ENCODE results near the gene P4HA3. TPM values are rescaled to one million over a fixed set of nuclear protein-coding genes. Genes with fewer than 3 reads are reported as not detected.

Gene P4HA3
- total RNA-seq, 1 experiment from 2014 or later = 0.93 TPM

DNA sequence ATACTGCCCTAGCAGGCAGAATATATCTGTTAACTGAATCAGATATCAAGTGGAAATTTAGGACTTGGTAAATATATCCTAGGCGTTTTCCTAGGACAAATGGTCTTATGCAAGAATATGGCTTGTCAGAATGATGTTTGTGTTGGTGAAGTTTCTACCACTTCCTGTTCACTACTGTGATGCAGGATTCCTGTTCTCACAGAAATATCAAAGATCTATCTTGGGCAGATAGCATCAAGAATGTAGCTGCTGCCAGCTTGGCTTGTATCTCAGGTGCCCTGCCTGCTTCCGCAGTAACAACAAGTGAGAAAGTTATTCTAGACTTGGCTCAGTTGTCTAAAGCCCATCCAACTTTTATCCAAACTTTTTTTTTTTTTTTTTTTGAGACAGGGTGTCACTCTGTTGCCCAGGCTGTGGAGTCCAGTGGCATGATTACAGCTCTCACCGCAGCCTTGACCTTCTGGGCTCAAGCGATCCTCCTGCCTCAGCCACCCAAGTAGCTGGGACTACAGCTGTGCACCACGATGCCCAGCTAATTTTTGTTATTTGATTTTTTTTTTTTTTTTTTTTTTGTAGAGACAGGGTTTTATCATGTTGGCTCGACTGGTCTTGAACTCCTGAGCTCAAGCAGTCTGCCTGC is 79.0 kb downstream of the P4HA3 start:
- Mint-ChIP-seq H3K4me3 (ENCODE audit: unreplicated experiment) (no peak overlapping the region), H3K9me3 (ENCODE audit: unreplicated experiment) (no peaks in the 10 kb centered on the region), H3K4me1 (ENCODE audit: insufficient read depth, unreplicated experiment) (no peaks in the 10 kb centered on the region), H3K27me3 (ENCODE audit: insufficient read depth, unreplicated experiment) (no peaks in the 10 kb centered on the region), H3K36me3 (ENCODE audit: insufficient read depth, unreplicated experiment) (peaks cover 2% of the 10 kb centered on the region), H3K27ac (ENCODE audit: low read depth, unreplicated experiment) (no peak overlapping the region)
- ChIA-PET POLR2A (no interaction called here), CTCF (interaction anchor here (0.7 kb wide), 1 partner anchor 213 kb away, joined by 3 read pairs; no protein-coding TSS in a partner anchor)
- TF ChIP-seq, protein P1, sequence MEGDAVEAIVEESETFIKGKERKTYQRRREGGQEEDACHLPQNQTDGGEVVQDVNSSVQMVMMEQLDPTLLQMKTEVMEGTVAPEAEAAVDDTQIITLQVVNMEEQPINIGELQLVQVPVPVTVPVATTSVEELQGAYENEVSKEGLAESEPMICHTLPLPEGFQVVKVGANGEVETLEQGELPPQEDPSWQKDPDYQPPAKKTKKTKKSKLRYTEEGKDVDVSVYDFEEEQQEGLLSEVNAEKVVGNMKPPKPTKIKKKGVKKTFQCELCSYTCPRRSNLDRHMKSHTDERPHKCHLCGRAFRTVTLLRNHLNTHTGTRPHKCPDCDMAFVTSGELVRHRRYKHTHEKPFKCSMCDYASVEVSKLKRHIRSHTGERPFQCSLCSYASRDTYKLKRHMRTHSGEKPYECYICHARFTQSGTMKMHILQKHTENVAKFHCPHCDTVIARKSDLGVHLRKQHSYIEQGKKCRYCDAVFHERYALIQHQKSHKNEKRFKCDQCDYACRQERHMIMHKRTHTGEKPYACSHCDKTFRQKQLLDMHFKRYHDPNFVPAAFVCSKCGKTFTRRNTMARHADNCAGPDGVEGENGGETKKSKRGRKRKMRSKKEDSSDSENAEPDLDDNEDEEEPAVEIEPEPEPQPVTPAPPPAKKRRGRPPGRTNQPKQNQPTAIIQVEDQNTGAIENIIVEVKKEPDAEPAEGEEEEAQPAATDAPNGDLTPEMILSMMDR (IDR thresholded peaks at IDR 0.05; ENCODE audit: unreplicated experiment) = no peak
- intact Hi-C loops (cut with micrococcal nuclease) = no loop called here
- no peak for DNase-seq (ENCODE audit: unreplicated experiment)
- no TSS peak for BruUV-seq (replicated peaks)

DNA sequence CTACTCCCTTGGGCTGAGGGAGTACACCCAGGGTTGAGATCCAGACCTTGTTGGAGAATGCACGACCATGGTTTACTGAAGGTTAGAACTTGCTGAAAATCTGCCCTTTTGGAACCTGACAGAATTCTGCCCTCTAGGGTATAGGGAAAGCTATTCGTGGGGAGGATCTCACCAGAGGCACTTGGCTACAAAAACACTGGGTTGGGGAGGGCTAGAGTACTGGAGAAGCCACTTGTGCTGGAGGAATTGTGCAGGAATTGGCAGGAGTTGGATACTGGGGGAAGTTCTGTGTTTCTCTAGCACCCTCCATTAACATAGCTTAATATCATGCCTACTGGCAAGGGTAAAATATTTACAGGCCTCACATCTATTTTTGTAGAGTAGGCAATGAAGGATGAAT is 84.5 kb downstream of the P4HA3 start:
- Mint-ChIP-seq H3K27me3 (ENCODE audit: insufficient read depth, unreplicated experiment) (no peaks in the 10 kb centered on the region), H3K9me3 (ENCODE audit: unreplicated experiment) (no peaks in the 10 kb centered on the region), H3K4me1 (ENCODE audit: insufficient read depth, unreplicated experiment) (no peaks in the 10 kb centered on the region), H3K36me3 (ENCODE audit: insufficient read depth, unreplicated experiment) (peaks cover 19% of the 10 kb centered on the region), H3K27ac (ENCODE audit: low read depth, unreplicated experiment) (no peak overlapping the region), H3K4me3 (ENCODE audit: unreplicated experiment) (no peak overlapping the region)
- ChIA-PET CTCF (interaction anchor here (0.6 to 0.8 kb wide), 5 partner anchors 10 to 344 kb away, joined by 3 to 9 read pairs (median 3); no protein-coding TSS in a partner anchor), POLR2A (no interaction called here)
- peak; percentile 1 for DNase-seq (ENCODE audit: unreplicated experiment)
- TF ChIP-seq, protein P1 (IDR thresholded peaks at IDR 0.05; ENCODE audit: unreplicated experiment) = no peak
- no TSS peak for BruUV-seq (replicated peaks)
- intact Hi-C loops (cut with micrococcal nuclease) = no loop called here

DNA sequence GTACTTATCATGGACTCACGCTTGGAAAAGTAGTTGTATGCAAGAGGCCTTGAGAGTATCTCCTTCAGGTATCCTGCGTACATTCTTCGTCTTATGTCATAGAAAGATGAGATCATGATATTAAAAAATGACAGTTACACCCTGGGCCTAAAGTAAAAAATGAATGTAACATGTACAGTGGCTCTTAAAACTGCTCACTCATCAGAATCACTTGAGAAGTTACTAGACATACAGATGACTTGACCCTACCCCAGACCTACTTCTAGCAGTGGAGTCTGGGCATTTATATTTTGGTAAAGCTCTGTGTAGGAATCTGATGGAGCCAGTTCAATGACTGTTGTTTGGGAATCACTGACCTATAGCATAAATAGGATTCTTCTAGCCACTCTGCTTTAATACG is 85.9 kb downstream of the P4HA3 start:
- intact Hi-C loops (cut with micrococcal nuclease) = no loop called here

DNA sequence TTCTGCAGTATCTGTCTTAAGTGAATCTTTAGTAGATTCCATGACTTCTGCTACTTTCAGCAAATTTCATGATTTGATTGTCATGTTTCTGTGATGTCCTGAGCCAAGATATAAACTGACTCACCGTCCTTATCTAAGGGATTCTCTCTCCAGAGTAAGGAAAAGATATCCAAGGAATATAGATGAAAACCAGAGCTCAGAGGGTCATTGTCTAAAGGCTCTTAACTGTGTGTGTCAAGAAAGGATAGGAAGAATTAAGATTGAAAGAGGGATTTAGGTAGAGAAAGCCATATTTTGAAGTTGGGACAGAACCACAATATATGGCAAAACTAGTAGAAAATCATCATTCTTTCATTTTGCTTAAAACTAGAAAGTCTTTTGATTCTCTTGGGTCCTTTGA is 89.6 kb downstream of the P4HA3 start:
- TF ChIP-seq, protein P1 (IDR thresholded peaks at IDR 0.05; ENCODE audit: unreplicated experiment) = no peak
- Mint-ChIP-seq H3K36me3 (ENCODE audit: insufficient read depth, unreplicated experiment) (peaks cover 19% of the 10 kb centered on the region), H3K9me3 (ENCODE audit: unreplicated experiment) (no peaks in the 10 kb centered on the region), H3K4me1 (ENCODE audit: insufficient read depth, unreplicated experiment) (peaks cover 5% of the 10 kb centered on the region), H3K27ac (ENCODE audit: low read depth, unreplicated experiment) (no peak overlapping the region), H3K4me3 (ENCODE audit: unreplicated experiment) (no peak overlapping the region), H3K27me3 (ENCODE audit: insufficient read depth, unreplicated experiment) (no peaks in the 10 kb centered on the region)
- intact Hi-C loops (cut with micrococcal nuclease) = no loop called here
- CTCF ChIA-PET = interaction anchor here (1.1 kb wide), 1 partner anchor 34 kb away, joined by 4 read pairs; no protein-coding TSS in a partner anchor
- no peak for DNase-seq (ENCODE audit: unreplicated experiment)
- POLR2A ChIA-PET = interaction anchor here (1.0 kb wide), 1 partner anchor 50 kb away, joined by 5 read pairs; no protein-coding TSS in a partner anchor
- BruUV-seq (replicated peaks) = no TSS peak

More for the DNA sequence above, 85.9 kb downstream of the P4HA3 start:
- TF ChIP-seq, protein P1 (IDR thresholded peaks at IDR 0.05; ENCODE audit: unreplicated experiment) = no peak
- Mint-ChIP-seq H3K36me3 (ENCODE audit: insufficient read depth, unreplicated experiment) (peaks cover 19% of the 10 kb centered on the region), H3K4me3 (ENCODE audit: unreplicated experiment) (no peak overlapping the region), H3K9me3 (ENCODE audit: unreplicated experiment) (no peaks in the 10 kb centered on the region), H3K27ac (ENCODE audit: low read depth, unreplicated experiment) (no peak overlapping the region), H3K27me3 (ENCODE audit: insufficient read depth, unreplicated experiment) (no peaks in the 10 kb centered on the region), H3K4me1 (ENCODE audit: insufficient read depth, unreplicated experiment) (no peaks in the 10 kb centered on the region)
- ChIA-PET POLR2A (interaction anchor here (0.7 kb wide), 1 partner anchor 9 kb away, joined by 5 read pairs; no protein-coding TSS in a partner anchor), CTCF (no interaction called here)
- no TSS peak for BruUV-seq (replicated peaks)
- no peak for DNase-seq (ENCODE audit: unreplicated experiment)
